HL-60 (cell line): ENCODE measurements around the gene POLD3.

Experiments used
- GABPA ChIP-seq: IDR thresholded peaks from 2 replicates; pipeline ENCODE4 v1.6.1; 2012; ENCODE audit warnings: low read depth
- POLR2AphosphoS5 ChIP-seq: IDR thresholded peaks from 2 replicates; pipeline ENCODE4 v1.6.1; 2012; ENCODE audit warnings: low read depth
- SPI1 ChIP-seq: IDR thresholded peaks from 2 replicates; pipeline ENCODE4 v1.6.1; 2012; ENCODE audit warnings: low read depth, mild to moderate bottlenecking, borderline replicate concordance
- TF ChIP-seq, protein P1 (sequence below): IDR thresholded peaks from one replicate; pipeline ENCODE4 v1.5.1; 2011; ENCODE audit warnings: low read length, control low read depth, inconsistent platforms; ENCODE audit not compliant: insufficient read depth
- TF ChIP-seq, protein P2 (sequence below): IDR thresholded peaks from 2 replicates; pipeline ENCODE4 v1.6.1; 2012; ENCODE audit warnings: low read depth; ENCODE audit not compliant: insufficient replicate concordance

DNA sequence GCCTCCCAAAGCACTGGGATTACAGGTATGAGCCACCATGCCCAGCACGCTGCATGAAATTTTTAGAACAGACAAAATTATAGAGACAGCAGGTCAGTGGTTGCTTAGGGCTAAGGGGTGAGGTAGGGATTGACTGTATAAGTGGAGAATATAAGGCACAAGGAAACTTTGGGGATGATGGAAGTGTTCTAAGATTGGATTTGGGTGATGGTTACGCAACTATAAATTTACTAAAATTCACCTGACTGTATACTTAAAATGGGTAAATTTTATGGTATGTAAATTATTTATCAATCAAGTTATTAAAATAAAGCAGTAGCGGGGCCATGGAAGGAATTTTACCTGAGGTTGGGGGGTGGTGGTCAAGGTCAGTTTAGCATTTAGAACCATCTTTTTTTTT lies 16.4 kb upstream of the POLD3 start:
- TF ChIP-seq, protein P1, sequence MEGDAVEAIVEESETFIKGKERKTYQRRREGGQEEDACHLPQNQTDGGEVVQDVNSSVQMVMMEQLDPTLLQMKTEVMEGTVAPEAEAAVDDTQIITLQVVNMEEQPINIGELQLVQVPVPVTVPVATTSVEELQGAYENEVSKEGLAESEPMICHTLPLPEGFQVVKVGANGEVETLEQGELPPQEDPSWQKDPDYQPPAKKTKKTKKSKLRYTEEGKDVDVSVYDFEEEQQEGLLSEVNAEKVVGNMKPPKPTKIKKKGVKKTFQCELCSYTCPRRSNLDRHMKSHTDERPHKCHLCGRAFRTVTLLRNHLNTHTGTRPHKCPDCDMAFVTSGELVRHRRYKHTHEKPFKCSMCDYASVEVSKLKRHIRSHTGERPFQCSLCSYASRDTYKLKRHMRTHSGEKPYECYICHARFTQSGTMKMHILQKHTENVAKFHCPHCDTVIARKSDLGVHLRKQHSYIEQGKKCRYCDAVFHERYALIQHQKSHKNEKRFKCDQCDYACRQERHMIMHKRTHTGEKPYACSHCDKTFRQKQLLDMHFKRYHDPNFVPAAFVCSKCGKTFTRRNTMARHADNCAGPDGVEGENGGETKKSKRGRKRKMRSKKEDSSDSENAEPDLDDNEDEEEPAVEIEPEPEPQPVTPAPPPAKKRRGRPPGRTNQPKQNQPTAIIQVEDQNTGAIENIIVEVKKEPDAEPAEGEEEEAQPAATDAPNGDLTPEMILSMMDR = no peak
- TF ChIP-seq SPI1 = no peak
- TF ChIP-seq POLR2AphosphoS5 = no peak
- TF ChIP-seq GABPA = no peak
- TF ChIP-seq, protein P2, sequence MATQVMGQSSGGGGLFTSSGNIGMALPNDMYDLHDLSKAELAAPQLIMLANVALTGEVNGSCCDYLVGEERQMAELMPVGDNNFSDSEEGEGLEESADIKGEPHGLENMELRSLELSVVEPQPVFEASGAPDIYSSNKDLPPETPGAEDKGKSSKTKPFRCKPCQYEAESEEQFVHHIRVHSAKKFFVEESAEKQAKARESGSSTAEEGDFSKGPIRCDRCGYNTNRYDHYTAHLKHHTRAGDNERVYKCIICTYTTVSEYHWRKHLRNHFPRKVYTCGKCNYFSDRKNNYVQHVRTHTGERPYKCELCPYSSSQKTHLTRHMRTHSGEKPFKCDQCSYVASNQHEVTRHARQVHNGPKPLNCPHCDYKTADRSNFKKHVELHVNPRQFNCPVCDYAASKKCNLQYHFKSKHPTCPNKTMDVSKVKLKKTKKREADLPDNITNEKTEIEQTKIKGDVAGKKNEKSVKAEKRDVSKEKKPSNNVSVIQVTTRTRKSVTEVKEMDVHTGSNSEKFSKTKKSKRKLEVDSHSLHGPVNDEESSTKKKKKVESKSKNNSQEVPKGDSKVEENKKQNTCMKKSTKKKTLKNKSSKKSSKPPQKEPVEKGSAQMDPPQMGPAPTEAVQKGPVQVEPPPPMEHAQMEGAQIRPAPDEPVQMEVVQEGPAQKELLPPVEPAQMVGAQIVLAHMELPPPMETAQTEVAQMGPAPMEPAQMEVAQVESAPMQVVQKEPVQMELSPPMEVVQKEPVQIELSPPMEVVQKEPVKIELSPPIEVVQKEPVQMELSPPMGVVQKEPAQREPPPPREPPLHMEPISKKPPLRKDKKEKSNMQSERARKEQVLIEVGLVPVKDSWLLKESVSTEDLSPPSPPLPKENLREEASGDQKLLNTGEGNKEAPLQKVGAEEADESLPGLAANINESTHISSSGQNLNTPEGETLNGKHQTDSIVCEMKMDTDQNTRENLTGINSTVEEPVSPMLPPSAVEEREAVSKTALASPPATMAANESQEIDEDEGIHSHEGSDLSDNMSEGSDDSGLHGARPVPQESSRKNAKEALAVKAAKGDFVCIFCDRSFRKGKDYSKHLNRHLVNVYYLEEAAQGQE = no peak
